NCI-H1092 treated with DMSO at 0.1 percent for 48 hours (cell line): ENCODE measurements around the gene APOO.
"Not testable (repeated sequence)": the region's sequence is repeated elsewhere in the genome, so short reads cannot be mapped to it uniquely, and the experiment has no call there.

Source experiments
- DNase-seq: peaks from one replicate; lab custom pipeline; 2025; lab: John Stamatoyannopoulos, UW

APOO gene

GRCh38 chrX:23859238-23859637 lies 48.5 kb downstream of the APOO start:
- DNase-seq: not testable (repeated sequence)

GRCh38 chrX:23857935-23858334 lies 49.8 kb downstream of the APOO start:
- no peak for DNase-seq

- DNase-seq: no peak
These were observed 50.4 kb downstream of the APOO start for GRCh38 chrX:23857363-23857762.

- no peak for DNase-seq
These were observed 52.2 kb downstream of the APOO start for GRCh38 chrX:23855569-23855968.

GRCh38 chrX:23854945-23855344 lies 52.8 kb downstream of the APOO start:
- DNase-seq: no peak

- DNase-seq: no peak
These were observed 53.6 kb downstream of the APOO start for GRCh38 chrX:23854122-23854521.

GRCh38 chrX:23851544-23851943 lies 56.2 kb downstream of the APOO start:
- no peak for DNase-seq

GRCh38 chrX:23849241-23849640 lies 58.5 kb downstream of the APOO start:
- no peak for DNase-seq

- no peak for DNase-seq
These were observed 62.4 kb downstream of the APOO start for GRCh38 chrX:23845351-23845817.

GRCh38 chrX:23844502-23845138 lies 63.1 kb downstream of the APOO start:
- no peak for DNase-seq

- no peak for DNase-seq
These were observed 65.8 kb downstream of the APOO start for GRCh38 chrX:23841847-23842522.

GRCh38 chrX:23840674-23841073 lies 67.1 kb downstream of the APOO start:
- DNase-seq: no peak

- DNase-seq: no peak
These were observed 68.8 kb downstream of the APOO start for GRCh38 chrX:23838953-23839352.

GRCh38 chrX:23832721-23833120 lies 75.0 kb downstream of the APOO start:
- no peak for DNase-seq

GRCh38 chrX:23828881-23829280 lies 78.9 kb downstream of the APOO start:
- no peak for DNase-seq

- DNase-seq: no peak
These were observed 81.1 kb downstream of the APOO start for GRCh38 chrX:23826653-23827052.

- DNase-seq: no peak
These were observed 81.5 kb downstream of the APOO start for GRCh38 chrX:23826216-23826615.

- no peak for DNase-seq
These were observed 82.1 kb downstream of the APOO start for GRCh38 chrX:23825675-23826074.

GRCh38 chrX:23822841-23823240 lies 84.9 kb downstream of the APOO start:
- no peak for DNase-seq

GRCh38 chrX:23822397-23822796 lies 85.3 kb downstream of the APOO start:
- DNase-seq: peak; percentile 12

- no peak for DNase-seq
These were observed 85.9 kb downstream of the APOO start for GRCh38 chrX:23821847-23822246.

- no peak for DNase-seq
These were observed 87.4 kb downstream of the APOO start for GRCh38 chrX:23820235-23820782.
